Thoracic aorta (tissue), 2 donors: ENCODE data around the gene EPSTI1. TPM values are rescaled to one million over a fixed set of nuclear protein-coding genes. Genes with fewer than 3 reads are reported as not detected.
"Not testable (repeated sequence)": the region's sequence is repeated elsewhere in the genome, so short reads cannot be mapped to it uniquely, and the experiment has no call there.

ENCODE experiments used
- ATAC-seq: fragments of 150-250 bp; one replicate; pipeline ENCODE4 v1.8.0; 2017; ENCODE audit warnings: low read depth; ENCODE audit not compliant: insufficient number of reproducible peaks, low FRiP score
- DNase-seq: peaks from one replicate; pipeline ENCODE4 v3.0.0-alpha.2; 2020; ENCODE audit warnings: low spot score
- H3K27ac ChIP-seq, 2 donors: fragments of 200-600 bp; sonication (generic); 1 replicate in 1 of 2; 2 replicates in 1 of 2; pipeline ENCODE4 v1.5.1; 2016; ENCODE audit warnings: mild to moderate bottlenecking in 2 of 2, moderate library complexity in 2 of 2
- H3K27me3 ChIP-seq: fragments of 200-600 bp; sonication (generic); replicated peaks from 2 replicates; pipeline ENCODE4 v1.6.0; 2016; ENCODE audit warnings: mild to moderate bottlenecking; ENCODE audit not compliant: insufficient read depth
- H3K36me3 ChIP-seq: fragments of 200-600 bp; sonication (generic); one replicate; pipeline ENCODE4 v1.5.1; 2016
- H3K4me1 ChIP-seq, 2 donors: fragments of 200-600 bp; sonication (generic); 1 replicate in 1 of 2; 2 replicates in 1 of 2; pipeline versions ENCODE4 v1.5.1 to v1.6.0; 2016; ENCODE audit warnings: low read depth in 2 of 2, mild to moderate bottlenecking in 1 of 2; ENCODE audit not compliant: control insufficient read depth in 1 of 2
- H3K4me3 ChIP-seq: fragments of 200-600 bp; sonication (generic); 2 replicates; pipeline ENCODE4 v1.5.1; 2016; ENCODE audit warnings: mild to moderate bottlenecking
- H3K9me3 ChIP-seq: fragments of 200-600 bp; sonication (generic); 2 replicates; pipeline ENCODE4 v1.5.1; 2016
- CTCF ChIP-seq: fragments of 200-600 bp; sonication (generic); IDR thresholded peaks from one replicate; pipeline ENCODE4 v1.5.1; 2019; ENCODE audit warnings: antibody characterized with exemption
- total RNA-seq, 2 donors: library from RNA; depleted of rRNA; stranded (reverse); fragments of >200 nt; gene quantifications; one replicate each; pipeline versions ENCODE4 v1.1.0 to v1.2.3, GENCODE V29; 2016

The EPSTI1 gene
- total RNA-seq, 2 donors from 2014 or later = 4.0 to 7.9 TPM

- no peak for TF ChIP-seq CTCF
- ATAC-seq = no peak
Measured at GRCh38 chr13:42873081-42873480, 119.0 kb downstream of the EPSTI1 start.

GRCh38 chr13:42867232-42867631 lies 124.8 kb downstream of the EPSTI1 start:
- Histone ChIP-seq H3K27ac (no peak overlapping the region), H3K27me3 (no peaks in the 10 kb centered on the region), H3K36me3 (no peaks in the 10 kb centered on the region), H3K4me3 (no peak overlapping the region), H3K4me1 (no peaks in the 10 kb centered on the region), H3K9me3 (no peaks in the 10 kb centered on the region)
- TF ChIP-seq CTCF = no peak
- DNase-seq = no peak
- no peak for ATAC-seq

More at GRCh38 chr13:42873081-42873480, 119.0 kb downstream of the EPSTI1 start:
- H3K9me3 ChIP-seq = no peaks in the 10 kb centered on the region
- no peak overlapping the region for H3K4me3 ChIP-seq
- no peak overlapping the region for H3K27ac ChIP-seq
- no peaks in the 10 kb centered on the region for H3K36me3 ChIP-seq
- H3K27me3 ChIP-seq = no peaks in the 10 kb centered on the region
- DNase-seq = no peak
- no peaks in the 10 kb centered on the region for H3K4me1 ChIP-seq

GRCh38 chr13:42865768-42866102 lies 126.3 kb downstream of the EPSTI1 start:
- no peaks in the 10 kb centered on the region for H3K27me3 ChIP-seq
- no peak for TF ChIP-seq CTCF

GRCh38 chr13:42864952-42865767 lies 126.9 kb downstream of the EPSTI1 start:
- DNase-seq = no peak
- no peak overlapping the region for H3K4me3 ChIP-seq
- H3K27ac ChIP-seq = no peak overlapping the region
- H3K36me3 ChIP-seq = no peaks in the 10 kb centered on the region
- no peaks in the 10 kb centered on the region for H3K9me3 ChIP-seq
- H3K4me1 ChIP-seq = no peaks in the 10 kb centered on the region
- no peak for TF ChIP-seq CTCF
- no peak for ATAC-seq
- H3K27me3 ChIP-seq = no peaks in the 10 kb centered on the region

More at GRCh38 chr13:42865768-42866102, 126.3 kb downstream of the EPSTI1 start:
- H3K36me3 ChIP-seq = no peaks in the 10 kb centered on the region
- DNase-seq = no peak
- H3K4me1 ChIP-seq = no peaks in the 10 kb centered on the region
- H3K27ac ChIP-seq = no peak overlapping the region
- ATAC-seq = no peak
- H3K9me3 ChIP-seq = no peaks in the 10 kb centered on the region
- no peak overlapping the region for H3K4me3 ChIP-seq

- H3K27ac ChIP-seq, H3K9me3 ChIP-seq, H3K36me3 ChIP-seq, H3K4me3 ChIP-seq, DNase-seq, H3K4me1 ChIP-seq, ATAC-seq, H3K27me3 ChIP-seq: not testable (repeated sequence)
Measured at GRCh38 chr13:42862370-42862769, 129.7 kb downstream of the EPSTI1 start.

- Histone ChIP-seq H3K27me3 (no peaks in the 10 kb centered on the region), H3K36me3 (no peaks in the 10 kb centered on the region), H3K4me1 (no peaks in the 10 kb centered on the region), H3K4me3 (no peak overlapping the region), H3K9me3 (no peaks in the 10 kb centered on the region), H3K27ac (no peak overlapping the region)
- DNase-seq (no peak), ATAC-seq (no peak)
- no peak for TF ChIP-seq CTCF
Measured at GRCh38 chr13:42860485-42860884, 131.6 kb downstream of the EPSTI1 start.
